HG03175 (cell line): ENCODE data around the gene RBM25.
"Not testable (repeated sequence)": the region's sequence is repeated elsewhere in the genome, so short reads cannot be mapped to it uniquely, and the experiment has no call there.

Experiments
- ATAC-seq: cut with Tn5 transposase; IDR thresholded peaks from one replicate; pipeline ENCODE4 v1.9.1; 2021; ENCODE audit warnings: mild to moderate bottlenecking, moderate library complexity; ENCODE audit not compliant: unreplicated experiment

RBM25 gene

DNA sequence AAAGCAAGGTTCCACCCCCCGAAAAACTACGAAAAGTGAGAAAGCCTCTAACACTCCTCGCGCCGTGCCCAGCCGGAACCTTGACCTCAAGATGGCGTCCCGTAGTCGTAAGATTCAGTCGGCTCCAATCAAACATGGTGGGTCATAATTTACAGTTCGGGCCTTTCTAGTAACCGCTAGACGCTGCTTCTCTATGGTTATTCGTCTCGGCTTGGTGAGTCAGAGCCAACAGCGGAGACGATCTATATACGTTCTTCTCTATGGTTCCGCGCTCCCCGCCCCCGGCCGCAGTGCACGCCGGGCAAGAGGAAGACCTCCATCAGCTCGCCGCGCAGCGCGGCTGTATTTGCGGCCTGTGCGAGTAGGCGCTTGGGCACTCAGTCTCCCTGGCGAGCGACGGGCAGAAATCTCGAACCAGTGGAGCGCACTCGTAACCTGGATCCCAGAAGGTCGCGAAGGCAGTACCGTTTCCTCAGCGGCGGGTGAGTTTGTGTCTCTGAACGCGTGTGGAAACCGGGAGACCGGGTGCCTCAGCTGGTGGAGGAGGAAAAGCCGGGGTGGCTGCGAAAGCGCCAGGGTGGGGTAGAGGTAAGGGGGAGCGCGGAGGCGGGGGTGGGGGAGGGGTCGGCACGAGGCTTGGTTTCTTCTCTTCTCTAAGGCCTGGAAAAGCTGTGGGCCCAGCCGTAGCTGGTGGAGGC lies at the start of gene RBM25:
RBM25 (plus strand) TSS at position 311 of the 698 bp plus-strand sequence. CDS start 13,108 bp downstream, outside the sequence.
- peak; percentile 91 for ATAC-seq

DNA sequence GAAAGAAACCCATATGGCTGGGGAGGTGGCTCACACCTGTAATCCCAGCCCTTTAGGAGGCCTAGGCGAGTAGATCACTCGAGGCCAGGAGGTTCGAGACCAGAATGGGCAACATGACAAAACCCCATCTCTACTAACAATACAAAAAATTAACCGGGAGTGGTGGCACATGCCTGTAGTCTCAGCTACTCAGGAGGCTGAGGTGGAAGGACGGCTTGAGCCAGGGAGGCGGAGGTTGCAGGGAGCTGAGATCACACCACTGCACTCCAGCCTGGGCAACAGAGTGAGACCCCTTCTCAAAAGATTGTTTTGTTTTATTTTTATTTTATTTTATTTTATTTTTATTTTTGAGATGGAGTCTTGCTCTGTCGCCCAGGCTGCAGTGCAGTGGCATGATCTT lies 47.1 kb upstream of the RBM25 start:
- ATAC-seq: not testable (repeated sequence)

DNA sequence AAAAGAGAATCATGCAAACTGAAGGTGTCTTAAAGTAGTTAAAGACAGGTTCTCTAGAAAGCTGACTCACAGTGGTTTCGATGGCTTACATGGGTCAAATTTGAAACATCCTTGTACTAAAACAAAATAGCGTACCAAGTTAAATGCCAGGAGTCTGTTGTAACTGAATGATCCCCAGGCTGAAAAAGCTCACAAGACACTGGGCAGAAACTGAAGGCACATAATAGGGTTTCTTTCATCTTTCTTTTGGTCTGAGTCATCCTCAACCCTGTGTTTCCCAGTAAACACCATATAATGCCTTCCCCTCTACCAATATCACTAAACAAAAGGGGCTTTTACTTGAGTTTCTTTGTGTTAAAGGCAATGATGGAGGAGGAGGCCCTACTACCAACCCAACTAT lies 44.2 kb upstream of the RBM25 start:
- ATAC-seq: no peak

DNA sequence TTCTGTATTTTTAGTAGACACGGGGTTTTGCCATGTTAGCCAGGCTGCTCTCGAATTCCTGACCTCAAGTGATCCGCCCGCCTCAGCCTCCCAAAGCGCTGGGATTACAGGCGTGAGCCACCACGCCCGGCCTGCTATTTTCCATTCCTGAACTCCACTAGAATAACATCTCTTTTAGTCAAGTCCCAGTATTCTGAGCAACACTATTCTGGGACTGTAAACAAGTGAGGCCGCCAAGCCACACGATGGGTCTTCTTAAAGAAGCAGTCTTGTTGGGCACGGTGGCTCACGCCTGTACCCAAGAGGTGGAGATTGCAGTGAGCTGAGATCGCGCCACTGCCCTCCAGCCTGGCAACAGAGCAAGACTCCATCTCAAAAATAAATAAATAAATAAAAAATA lies 42.8 kb upstream of the RBM25 start:
- ATAC-seq: not testable (repeated sequence)

DNA sequence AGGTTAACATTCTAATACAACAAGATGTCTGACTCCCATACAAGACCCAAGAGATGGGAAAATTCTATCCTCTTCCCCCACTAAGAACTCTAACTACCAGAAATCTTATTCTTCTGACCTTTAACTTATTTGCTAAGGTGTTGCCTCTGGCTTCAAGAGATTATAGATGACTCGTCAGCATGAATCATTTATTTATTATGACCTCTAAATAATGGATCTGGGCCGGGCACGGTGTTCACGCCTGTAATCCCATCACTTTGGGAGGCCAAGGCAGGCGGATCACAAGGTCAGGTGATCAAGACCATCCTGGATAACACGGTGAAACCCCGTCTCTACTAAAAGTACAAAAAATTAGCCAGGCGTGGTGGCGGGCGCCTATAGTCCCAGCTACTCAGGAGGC lies 42.3 kb upstream of the RBM25 start:
- ATAC-seq: not testable (repeated sequence)

DNA sequence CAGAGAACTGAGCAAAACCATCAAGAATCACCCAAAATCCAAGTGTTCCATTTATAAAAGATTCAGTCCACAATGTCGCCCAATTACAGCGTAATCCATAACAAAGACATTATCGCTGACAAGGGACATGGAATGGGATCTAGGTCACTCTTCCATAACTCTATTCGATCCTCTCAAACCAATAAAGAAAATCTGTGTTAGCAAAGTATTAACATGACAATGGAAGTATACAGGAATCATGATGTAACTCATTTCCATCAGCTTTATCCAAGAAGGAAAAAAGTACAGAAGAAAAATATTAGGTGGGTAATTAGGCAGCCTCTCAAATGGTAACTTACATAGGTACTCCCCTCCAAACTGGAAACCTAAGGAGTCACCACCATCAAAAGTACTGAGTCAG lies 36.3 kb upstream of the RBM25 start:
- no peak for ATAC-seq

DNA sequence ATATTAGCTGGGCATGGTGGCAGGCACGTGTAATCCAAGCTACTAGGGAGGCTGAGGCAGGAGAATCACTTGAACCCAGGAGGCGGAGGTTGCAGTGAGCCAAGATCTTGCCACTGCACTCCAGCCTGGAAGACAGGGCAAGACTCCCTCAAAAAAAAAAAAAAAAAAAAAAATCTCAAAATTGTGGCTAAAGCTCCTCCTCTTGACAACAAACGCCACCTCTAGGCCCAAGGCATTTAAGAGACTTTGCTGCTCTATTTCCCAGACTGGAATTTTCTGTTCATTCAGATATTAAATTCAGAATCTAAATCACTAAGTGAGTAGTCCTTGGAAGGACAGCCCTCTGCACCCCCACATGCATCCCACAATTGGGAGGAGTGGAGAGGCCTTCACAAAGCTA lies 32.8 kb upstream of the RBM25 start:
- no peak for ATAC-seq

DNA sequence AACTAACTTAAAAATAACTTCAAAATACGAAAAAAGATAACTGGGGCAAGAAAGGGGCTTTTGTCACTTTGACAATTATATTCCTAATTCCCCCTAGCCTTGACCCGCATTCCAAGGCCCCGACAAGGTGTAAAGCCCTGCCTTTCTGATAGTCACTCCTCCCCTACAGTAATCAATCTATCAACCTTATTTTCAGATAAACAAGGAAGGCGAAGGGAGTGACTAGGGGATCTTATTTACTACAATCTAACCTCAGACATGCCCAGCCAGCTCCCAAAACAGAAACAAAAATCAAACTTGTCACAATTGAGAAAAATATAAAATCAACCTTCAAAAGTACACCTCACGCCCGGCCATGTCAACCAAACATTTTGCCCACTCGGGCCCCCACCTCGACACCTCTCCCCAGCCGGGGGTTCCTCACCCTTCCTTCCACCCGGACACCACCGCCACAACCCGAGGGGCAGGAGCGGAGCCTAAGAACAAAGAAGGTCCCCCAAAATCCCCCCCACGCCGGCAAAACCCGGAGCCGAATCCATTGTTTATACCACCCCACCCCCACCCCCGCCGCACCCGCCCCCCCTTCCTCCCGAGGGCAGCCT lies 32.0 kb upstream of the RBM25 start:
- no peak for ATAC-seq

DNA sequence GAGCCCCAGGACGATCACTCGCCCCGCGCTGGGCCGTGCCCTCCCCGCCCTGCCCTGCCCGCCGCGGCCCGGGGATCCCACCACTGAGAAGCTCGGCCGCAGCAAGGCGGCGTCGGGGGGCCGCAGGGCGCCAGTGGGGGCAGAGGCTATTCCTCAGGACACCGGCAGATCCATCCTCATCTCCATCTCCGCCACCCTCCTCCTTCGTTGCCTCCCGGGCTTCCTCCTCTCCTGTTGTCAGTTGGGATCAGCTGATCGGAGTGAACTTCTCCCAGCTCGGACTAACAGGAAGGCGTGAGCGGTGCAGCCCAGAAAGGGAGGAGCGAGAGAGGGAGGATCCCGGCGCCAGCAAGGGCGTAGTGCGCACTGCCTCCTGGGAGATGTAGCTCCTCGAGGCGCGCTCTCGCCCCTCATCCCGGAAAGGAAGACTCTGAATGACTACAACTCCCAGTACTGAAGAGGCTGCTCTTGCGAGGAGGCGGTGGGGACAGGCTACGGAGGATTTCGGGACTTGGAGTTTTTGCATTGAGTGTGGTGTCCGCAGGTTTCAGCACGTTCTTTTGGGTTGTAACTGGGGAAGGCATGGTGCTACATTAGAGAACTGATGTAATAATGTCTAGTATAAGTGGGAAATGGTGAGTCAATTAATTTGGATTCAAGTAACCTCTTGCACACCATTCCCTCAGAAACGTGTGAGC lies 31.3 kb upstream of the RBM25 start, which contains the start of gene ZFYVE1:
ZFYVE1 (minus strand) TSS at position 262 of the 698 bp plus-strand sequence. CDS start 2,598 bp downstream, outside the sequence.
- ATAC-seq: peak; percentile 97

DNA sequence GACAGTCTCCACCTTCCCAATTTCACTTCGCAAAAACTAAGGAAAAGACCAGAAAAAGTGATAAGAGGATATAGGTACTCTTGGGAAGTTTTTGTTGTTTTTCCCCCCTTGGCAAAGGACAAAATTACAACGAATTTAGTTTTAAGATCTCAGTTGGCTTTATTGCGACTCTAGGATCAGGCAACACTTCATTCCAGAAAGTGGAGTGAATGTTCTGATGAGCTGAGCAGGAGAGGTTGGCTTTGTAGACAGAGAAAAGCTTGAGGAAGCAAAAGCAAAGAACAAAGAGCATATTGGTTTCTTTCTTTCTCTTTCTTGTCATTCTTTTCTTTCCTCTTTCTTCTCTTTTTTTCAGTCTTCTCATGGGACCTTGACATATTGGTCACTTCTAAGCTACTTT lies 30.8 kb upstream of the RBM25 start:
- ATAC-seq: no peak

DNA sequence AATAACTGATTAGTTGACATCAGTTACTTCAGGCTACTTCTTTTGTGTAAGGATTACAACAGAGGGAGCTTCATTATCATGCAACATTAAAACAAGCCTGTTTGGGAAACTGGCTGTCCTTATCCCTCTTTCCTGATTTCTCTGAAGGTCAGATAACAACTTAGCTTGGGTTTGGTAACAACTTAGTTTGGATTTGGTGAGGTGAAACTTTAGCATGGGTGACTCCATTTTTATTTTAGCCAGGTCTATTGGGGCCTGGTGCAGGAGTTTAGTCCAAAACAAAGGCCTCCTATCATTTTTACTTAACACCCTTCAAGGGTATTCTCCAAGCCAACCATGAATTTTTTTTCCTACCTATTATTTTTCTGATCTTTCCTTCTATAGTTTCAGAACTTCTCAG lies 30.4 kb upstream of the RBM25 start:
- no peak for ATAC-seq

DNA sequence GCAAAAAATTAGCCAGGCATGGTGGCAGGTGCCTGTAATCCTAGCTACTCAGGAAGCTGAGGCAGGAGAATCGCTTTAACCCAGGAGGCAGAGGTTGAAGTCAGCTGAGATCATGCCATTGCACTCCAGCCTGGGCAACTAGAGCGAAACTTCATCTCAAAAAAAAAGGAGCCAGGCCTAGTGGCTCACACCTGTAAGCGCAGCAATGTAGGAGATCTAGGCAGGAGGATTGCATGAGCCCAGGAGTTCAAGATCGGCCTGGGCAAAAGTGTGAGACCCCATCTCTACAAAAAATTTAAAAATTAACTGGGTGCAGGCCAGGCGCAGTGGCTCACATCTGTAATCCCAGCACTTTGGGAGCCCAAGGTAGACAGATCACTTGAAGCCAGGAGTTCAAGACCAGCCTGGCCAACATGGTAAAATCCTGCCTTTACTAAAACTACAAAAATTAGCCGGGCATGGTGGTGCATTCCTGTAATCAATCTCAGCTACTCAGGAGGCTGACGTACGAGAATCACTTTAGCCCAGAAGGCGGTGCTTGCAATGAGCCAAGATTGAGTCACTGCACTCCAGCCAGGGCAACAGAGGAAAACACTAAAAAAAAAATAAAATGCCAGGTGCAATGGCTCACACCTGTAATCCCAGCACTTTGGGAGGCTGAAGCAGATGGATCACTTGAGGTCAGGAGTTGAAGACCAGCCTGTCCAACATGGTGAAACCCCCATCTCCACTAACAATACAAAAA lies 21.5 kb upstream of the RBM25 start:
- not testable (repeated sequence) for ATAC-seq

DNA sequence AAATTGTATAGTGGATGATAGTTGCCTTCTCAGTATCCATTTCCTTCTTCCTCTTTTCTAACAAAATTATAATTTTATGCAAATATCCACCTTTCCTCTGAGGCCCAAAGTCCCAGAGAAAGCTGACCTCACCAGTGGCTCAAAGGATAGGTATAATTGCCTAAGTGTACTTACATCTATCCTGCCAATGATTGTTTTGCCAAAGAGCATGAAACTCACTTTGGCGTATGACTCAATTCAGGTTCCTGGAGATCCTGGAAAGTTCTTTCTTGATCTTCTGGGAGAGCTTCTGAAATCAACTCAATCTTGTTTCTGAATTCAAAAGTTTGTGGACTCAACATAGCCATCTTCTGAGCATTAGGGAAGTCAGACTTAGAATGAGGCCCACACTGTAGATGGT lies 10.5 kb upstream of the RBM25 start:
- no peak for ATAC-seq

DNA sequence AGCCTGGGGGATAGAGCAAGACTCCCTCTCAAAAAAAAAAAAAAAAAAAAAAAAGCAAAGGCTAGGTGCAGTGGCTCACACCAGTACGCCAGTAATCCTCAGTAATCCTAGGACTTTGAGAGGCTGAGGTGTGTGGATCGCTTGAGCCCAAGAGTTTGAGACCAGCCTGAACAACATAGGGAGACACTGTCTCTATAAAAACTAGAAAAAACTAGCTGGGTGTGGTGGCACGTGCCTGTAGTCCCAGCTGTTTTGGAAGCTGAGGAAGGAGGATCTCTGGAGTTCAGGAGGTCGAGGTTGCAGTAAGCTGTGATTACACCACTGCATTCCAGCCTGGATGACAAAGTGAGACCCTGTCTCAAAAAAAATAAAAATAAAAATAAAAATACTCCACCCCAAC lies 8.9 kb upstream of the RBM25 start:
- ATAC-seq: no peak

DNA sequence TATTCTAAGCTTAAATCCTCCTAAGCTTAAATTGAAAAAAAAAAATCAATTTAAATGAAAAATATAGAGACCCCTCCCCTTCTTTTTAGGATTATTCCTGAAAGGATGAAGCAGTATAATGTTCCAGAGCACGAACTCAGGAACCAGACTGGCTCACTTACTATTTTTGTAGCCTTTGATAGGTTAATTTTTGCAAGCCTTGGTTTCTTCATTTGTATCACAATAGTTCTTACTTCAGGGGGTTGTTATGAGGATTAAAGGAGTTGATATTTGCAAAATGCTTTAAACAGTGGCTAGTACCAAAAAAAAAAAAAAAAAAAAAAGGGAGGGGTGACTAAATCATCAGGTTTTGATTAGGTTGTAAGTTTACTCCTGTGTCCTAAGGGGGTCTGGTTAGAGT lies 3.1 kb upstream of the RBM25 start:
- no peak for ATAC-seq

DNA sequence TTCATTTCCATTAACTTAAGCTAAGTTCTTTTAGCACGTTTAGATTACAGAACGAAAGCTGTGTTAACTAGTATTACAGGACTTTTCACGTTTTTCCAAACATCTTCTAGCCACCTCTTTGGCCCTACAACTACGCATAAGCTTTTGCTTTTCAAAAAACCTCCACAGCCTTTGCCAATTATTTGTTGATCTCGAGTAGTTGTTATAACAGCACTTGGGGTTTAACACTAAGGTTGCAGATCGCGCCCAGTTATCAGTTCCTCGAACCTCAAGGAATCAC lies 450 bp upstream of the RBM25 start:
- ATAC-seq: no peak

DNA sequence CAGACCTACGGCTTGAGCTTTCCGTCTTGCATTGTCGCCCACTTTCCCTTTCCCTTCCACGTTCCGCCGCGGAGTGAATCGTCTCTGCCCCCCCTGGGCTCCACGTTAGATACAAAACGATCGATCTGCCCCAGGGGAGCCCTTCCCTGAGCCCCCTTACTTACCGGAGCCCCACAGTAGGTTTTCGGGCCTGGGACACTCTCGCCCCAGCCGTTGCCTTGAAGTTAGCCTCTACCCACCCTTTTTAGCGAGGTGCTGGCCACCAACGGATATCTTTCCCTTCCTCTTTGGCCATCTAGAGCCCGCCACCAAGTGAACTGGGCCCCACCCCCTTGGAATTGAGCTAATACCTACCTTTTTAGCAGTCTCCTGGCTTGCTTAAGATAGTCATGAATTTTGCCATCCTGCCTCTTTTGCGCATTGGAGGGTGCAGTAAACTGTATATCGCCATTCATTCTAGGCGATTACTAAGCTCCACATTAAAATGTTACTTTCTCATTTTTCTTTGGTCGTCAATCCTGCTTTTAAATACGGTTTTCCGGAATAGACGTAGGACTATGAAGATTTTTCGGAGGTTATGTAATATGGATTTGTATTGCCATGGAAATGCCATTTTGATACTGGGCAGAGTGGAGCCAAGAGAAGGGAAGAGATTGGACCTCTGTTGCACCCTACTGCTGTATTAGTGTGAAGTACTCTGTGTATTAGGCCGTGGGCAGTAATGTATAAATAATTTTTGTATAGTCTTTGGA lies 764 bp downstream of the RBM25 start:
- ATAC-seq: no peak

DNA sequence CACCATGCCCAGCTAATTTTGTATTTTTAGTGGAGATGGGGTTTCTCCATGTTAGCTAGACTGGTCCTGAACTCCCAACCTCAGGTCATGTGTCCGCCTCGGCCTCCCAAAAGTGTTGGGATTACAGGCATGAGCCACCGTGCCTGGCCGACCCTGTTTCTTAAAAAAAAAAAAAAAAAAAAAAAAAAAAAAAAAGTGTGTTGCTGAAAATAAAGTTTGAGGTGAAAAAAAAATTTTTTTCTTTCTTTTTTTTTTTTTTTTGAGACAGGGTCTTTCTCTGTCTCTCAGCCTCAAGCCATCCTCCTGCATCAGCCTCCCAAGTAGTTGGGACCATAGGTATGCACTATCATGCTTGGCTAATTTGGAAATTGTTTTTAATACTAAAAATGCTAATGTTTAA lies 11.3 kb downstream of the RBM25 start:
- no peak for ATAC-seq

DNA sequence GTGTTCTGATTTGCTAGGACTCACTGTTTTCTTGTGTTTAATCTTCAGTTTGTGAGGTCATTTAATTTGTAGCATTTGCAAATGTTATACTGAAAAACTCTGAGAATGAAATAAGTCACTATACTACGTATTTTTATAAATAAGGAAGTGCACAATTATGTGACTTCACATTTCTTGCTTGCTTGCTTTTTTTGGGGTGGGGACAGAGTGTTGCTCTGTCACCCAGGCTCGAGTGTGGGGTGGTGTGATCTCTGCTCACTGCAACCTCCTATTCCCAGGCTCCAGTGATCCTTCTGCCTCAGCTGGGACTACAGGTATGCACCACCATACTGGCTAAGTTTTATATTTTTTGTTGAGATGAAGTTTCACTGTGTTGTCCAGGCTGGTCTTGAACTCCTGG lies 32.7 kb downstream of the RBM25 start:
- ATAC-seq: no peak

DNA sequence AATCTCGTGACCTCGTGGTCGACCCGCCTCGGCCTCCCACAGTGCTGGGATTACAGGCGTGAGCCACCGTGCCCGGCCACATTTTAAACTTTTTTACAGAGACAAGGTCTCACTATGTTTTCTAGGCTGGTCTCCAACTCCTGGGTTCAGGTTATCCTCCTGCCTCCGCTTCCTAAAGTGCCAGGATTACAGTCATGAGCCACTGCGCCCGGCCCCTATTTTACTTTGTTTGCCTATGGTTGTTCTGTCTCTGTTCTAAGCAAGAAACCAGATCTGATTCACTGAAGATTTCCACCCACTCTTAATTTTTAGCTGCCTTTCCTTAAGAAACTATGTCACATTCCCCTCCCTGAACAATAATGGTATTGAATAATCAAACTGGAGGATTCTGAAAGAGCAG lies 39.1 kb downstream of the RBM25 start:
- ATAC-seq: no peak

DNA sequence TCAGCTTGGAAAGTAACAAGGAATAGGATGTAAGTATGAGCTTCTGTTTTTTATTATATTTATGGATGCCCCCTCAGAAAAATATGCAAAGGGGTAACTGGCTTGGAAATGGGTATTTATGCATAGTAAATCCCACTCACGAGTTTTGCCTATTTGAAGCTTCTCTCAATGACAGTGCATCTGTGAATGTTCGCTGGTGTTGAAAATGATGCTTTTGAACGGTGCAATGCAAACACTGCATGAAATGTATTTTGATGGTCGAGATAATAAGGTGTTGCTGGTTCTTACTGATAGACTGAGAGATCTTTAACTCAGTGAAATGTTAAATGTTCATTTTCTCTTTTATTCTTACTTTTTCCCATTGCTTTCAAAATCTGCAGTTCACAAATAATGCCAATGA lies 42.0 kb downstream of the RBM25 start:
- ATAC-seq: no peak
